ENCODE measurements around the gene FGFR3. TPM values are rescaled to one million over a fixed set of nuclear protein-coding genes. Genes with fewer than 3 reads are reported as not detected.

FGFR3 gene
- 10.2 and 13.8 TPM in 2 replicates for total RNA-seq (2014; rRNA removed; shearing (Covaris generic))

DNA sequence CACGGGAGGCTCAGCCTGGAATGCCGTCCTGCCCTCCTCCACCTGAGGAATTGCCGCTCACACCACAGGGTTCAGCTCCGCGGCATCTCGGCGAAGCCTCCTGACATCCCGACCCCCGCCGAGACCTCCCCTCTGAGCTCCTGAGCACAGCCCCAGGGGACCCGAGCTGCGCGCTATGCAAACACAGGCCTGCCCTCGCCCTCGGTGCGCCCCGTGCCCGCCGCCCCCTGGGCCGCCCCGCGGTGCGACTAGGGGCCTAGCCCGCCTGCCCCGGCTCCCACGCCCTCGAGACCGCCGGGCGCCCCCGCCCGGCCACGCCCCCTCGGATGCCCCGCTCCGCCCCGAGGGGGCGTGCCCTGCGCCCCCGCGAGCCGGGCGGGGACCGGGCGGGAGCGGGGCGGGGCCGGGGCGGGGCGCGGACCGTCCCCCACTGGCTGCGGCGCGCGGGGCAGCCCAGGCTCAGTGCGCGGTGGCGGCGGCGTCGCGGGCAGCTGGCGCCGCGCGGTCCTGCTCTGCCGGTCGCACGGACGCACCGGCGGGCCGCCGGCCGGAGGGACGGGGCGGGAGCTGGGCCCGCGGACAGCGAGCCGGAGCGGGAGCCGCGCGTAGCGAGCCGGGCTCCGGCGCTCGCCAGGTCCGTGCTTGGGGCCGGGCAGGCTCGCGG, at the start of gene FGFR3:
TSS of gene FGFR3 (plus strand) at position 462 of the 664 bp plus-strand sequence. CDS start 642 bp downstream, outside the sequence.
- H3K9me3 ChIP-seq (replicated peaks), result no peaks in the 10 kb centered on the region
- peaks cover 13% of the 10 kb centered on the region for H3K4me1 ChIP-seq (replicated peaks)
- H3K27me3 ChIP-seq (replicated peaks), result peaks cover 5% of the 10 kb centered on the region; the same call in 1 of the 2 replicates
- peak within 1 kb of the TSS; percentile 44 for H3K4me3 ChIP-seq
- H3K36me3 ChIP-seq, result no peaks in the 10 kb centered on the region
- DNase-seq (ENCODE audit: low read depth in 1 of 2, low spot score in 2 of 2), result no peak
- H3K27ac ChIP-seq, result no peak within 1 kb of the TSS

- Histone ChIP-seq H3K27me3 (replicated peaks) (no peaks in the 10 kb centered on the region), H3K9me3 (replicated peaks) (no peaks in the 10 kb centered on the region), H3K36me3 (peaks cover 48% of the 10 kb centered on the region), H3K4me1 (replicated peaks) (no peaks in the 10 kb centered on the region), H3K27ac (no peak overlapping the region), H3K4me3 (no peak overlapping the region)
- no peak for DNase-seq (ENCODE audit: low read depth in 1 of 2, low spot score in 2 of 2)
These were observed 49.5 kb upstream of the FGFR3 start for GRCh38 chr4:1743551-1743950.

DNA sequence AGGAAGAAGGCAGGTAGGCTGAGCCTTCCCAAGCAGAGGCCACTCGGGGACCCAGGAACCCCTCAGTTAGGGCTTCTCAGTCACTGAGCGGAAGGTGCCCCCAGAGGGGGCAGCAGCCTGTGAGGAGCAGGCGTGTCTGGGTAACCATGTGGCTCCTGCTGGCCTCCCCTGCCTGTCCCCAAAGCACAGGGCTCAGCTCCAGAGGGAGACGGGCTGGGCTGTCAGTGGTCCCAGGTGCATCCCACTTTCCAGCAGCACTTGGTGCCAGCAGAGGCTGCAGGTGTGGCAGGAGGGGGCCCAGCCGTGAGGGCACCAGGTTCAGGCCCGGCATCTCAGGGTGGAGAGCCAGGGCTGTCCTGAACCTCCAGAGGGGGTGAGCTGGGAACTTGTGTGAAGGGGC, 49.1 kb upstream of the FGFR3 start:
- no peak overlapping the region for H3K4me3 ChIP-seq
- H3K9me3 ChIP-seq (replicated peaks), result no peaks in the 10 kb centered on the region
- H3K27ac ChIP-seq, result no peak overlapping the region
- H3K36me3 ChIP-seq, result peaks cover 44% of the 10 kb centered on the region
- DNase-seq (ENCODE audit: low read depth in 1 of 2, low spot score in 2 of 2), result no peak
- H3K27me3 ChIP-seq (replicated peaks), result no peaks in the 10 kb centered on the region
- H3K4me1 ChIP-seq (replicated peaks), result no peaks in the 10 kb centered on the region

DNA sequence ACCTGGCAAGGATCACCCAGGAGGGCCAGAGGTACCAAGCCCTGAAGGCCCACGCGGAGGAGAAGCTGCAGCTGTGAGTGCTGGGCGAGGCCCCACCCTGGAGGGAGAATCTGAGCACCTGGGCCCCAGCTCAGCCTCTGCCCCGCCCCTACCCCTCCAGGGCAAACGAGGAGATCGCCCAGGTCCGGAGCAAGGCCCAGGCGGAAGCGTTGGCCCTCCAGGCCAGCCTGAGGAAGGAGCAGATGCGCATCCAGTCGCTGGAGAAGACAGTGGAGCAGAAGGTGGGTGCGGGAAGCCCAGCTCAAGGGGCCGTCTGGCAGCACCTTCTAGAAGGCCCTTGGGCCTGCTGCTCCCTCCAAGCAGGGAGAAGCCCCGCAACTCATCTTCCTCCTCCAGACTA, 48.5 kb upstream of the FGFR3 start:
- no peaks in the 10 kb centered on the region for H3K27me3 ChIP-seq (replicated peaks)
- H3K4me3 ChIP-seq, result no peak overlapping the region
- no peaks in the 10 kb centered on the region for H3K9me3 ChIP-seq (replicated peaks)
- no peak overlapping the region for H3K27ac ChIP-seq
- H3K36me3 ChIP-seq, result peaks cover 40% of the 10 kb centered on the region
- DNase-seq (ENCODE audit: low read depth in 1 of 2, low spot score in 2 of 2), result no peak
- no peaks in the 10 kb centered on the region for H3K4me1 ChIP-seq (replicated peaks)

DNA sequence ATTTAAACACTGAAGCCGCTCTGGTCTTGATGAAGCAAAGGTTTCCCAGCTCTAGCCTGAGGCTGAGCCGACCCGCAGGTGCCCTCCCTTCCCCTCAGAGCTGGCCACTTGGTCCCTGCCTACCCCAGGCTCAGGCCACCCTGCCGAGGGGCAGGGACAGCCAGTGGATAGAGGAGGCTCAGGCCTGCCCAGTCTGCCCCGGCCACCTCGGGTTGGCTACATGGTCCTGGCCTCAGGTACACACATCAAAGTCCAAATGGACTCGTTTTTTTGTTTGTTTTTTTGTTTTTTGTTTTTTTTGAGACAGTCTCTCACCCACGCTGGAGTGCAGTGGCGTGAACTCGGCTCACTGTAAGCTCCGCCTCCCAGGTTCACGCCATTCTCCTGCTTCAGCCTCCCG, 47.9 kb upstream of the FGFR3 start:
- H3K9me3 ChIP-seq (replicated peaks), result no peaks in the 10 kb centered on the region
- H3K36me3 ChIP-seq, result peaks cover 37% of the 10 kb centered on the region
- no peak overlapping the region for H3K27ac ChIP-seq
- no peaks in the 10 kb centered on the region for H3K27me3 ChIP-seq (replicated peaks)
- H3K4me1 ChIP-seq (replicated peaks), result no peaks in the 10 kb centered on the region
- H3K4me3 ChIP-seq, result no peak overlapping the region
- DNase-seq (ENCODE audit: low read depth in 1 of 2, low spot score in 2 of 2), result no peak

GRCh38 chr4:1745697-1746096, 47.4 kb upstream of the FGFR3 start:
- Histone ChIP-seq H3K27me3 (replicated peaks) (no peaks in the 10 kb centered on the region), H3K9me3 (replicated peaks) (no peaks in the 10 kb centered on the region), H3K36me3 (peaks cover 31% of the 10 kb centered on the region)

GRCh38 chr4:1746265-1746691, 46.8 kb upstream of the FGFR3 start:
- H3K27me3 ChIP-seq (replicated peaks), result no peaks in the 10 kb centered on the region
- no peaks in the 10 kb centered on the region for H3K9me3 ChIP-seq (replicated peaks)
- H3K4me1 ChIP-seq (replicated peaks), result no peaks in the 10 kb centered on the region
- DNase-seq (ENCODE audit: low read depth in 1 of 2, low spot score in 2 of 2), result peak; percentile 24 to 78
- no peak overlapping the region for H3K4me3 ChIP-seq
- peaks cover 26% of the 10 kb centered on the region for H3K36me3 ChIP-seq
- H3K27ac ChIP-seq, result no peak overlapping the region

More at GRCh38 chr4:1745697-1746096, 47.4 kb upstream of the FGFR3 start:
- no peak for DNase-seq (ENCODE audit: low read depth in 1 of 2, low spot score in 2 of 2)
- H3K4me1 ChIP-seq (replicated peaks), result no peaks in the 10 kb centered on the region
- no peak overlapping the region for H3K4me3 ChIP-seq
- H3K27ac ChIP-seq, result no peak overlapping the region

GRCh38 chr4:1746919-1747602, 46.0 kb upstream of the FGFR3 start:
- DNase-seq (ENCODE audit: low read depth in 1 of 2, low spot score in 2 of 2), result no peak
- Histone ChIP-seq H3K27me3 (replicated peaks) (no peaks in the 10 kb centered on the region), H3K27ac (no peak overlapping the region), H3K4me1 (replicated peaks) (no peaks in the 10 kb centered on the region), H3K9me3 (replicated peaks) (no peaks in the 10 kb centered on the region), H3K4me3 (no peak overlapping the region), H3K36me3 (peaks cover 18% of the 10 kb centered on the region)

GRCh38 chr4:1747603-1747967, 45.5 kb upstream of the FGFR3 start:
- Histone ChIP-seq H3K27me3 (replicated peaks) (no peaks in the 10 kb centered on the region), H3K9me3 (replicated peaks) (no peaks in the 10 kb centered on the region), H3K4me1 (replicated peaks) (no peaks in the 10 kb centered on the region), H3K36me3 (peaks cover 14% of the 10 kb centered on the region), H3K27ac (no peak overlapping the region), H3K4me3 (no peak overlapping the region)
- no peak for DNase-seq (ENCODE audit: low read depth in 1 of 2, low spot score in 2 of 2)

DNA sequence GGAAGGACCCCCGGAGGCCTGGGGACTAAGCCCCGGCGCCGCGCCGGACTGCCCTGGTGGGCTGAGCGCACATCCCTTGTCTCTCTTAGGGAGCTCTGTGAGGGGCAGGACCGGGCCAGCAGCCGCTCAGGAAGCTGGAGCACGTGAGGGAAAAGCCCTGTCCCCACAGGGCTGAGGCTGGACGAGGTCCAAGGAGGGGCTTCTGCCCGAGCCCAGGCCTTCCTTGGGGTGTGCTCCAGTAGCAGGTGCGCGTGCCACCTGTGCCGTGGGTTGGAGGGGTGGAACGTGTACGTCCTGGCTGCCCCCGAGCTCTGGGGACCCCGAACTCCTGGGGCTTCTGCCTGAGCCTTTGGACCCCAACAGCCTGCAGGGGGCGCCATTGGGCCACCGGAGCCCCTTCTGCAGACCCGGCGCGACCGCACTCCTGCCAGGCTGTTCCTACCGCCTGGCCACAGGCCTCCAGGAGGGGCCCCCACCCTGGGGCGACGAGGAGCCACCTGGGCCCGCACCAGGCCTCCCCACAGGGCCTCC, 44.6 kb upstream of the FGFR3 start:
- Histone ChIP-seq H3K4me3 (no peak overlapping the region), H3K4me1 (replicated peaks) (no peaks in the 10 kb centered on the region), H3K27me3 (replicated peaks) (no peaks in the 10 kb centered on the region), H3K36me3 (peaks cover 14% of the 10 kb centered on the region), H3K27ac (no peak overlapping the region), H3K9me3 (replicated peaks) (no peaks in the 10 kb centered on the region)
- peak; percentile 28 to 71 for DNase-seq (ENCODE audit: low read depth in 1 of 2, low spot score in 2 of 2)

GRCh38 chr4:1749370-1749769, 43.7 kb upstream of the FGFR3 start:
- H3K27ac ChIP-seq, result no peak overlapping the region
- H3K27me3 ChIP-seq (replicated peaks), result no peaks in the 10 kb centered on the region
- H3K9me3 ChIP-seq (replicated peaks), result no peaks in the 10 kb centered on the region
- peaks cover 12% of the 10 kb centered on the region for H3K36me3 ChIP-seq
- H3K4me1 ChIP-seq (replicated peaks), result no peaks in the 10 kb centered on the region
- DNase-seq (ENCODE audit: low read depth in 1 of 2, low spot score in 2 of 2), result no peak
- H3K4me3 ChIP-seq, result no peak overlapping the region

- Histone ChIP-seq H3K27ac (no peak overlapping the region), H3K4me1 (replicated peaks) (no peaks in the 10 kb centered on the region), H3K9me3 (replicated peaks) (no peaks in the 10 kb centered on the region), H3K27me3 (replicated peaks) (no peaks in the 10 kb centered on the region), H3K4me3 (no peak overlapping the region), H3K36me3 (peaks cover 8% of the 10 kb centered on the region)
- no peak for DNase-seq (ENCODE audit: low read depth in 1 of 2, low spot score in 2 of 2)
These were observed 43.3 kb upstream of the FGFR3 start for GRCh38 chr4:1749826-1750225.

DNA sequence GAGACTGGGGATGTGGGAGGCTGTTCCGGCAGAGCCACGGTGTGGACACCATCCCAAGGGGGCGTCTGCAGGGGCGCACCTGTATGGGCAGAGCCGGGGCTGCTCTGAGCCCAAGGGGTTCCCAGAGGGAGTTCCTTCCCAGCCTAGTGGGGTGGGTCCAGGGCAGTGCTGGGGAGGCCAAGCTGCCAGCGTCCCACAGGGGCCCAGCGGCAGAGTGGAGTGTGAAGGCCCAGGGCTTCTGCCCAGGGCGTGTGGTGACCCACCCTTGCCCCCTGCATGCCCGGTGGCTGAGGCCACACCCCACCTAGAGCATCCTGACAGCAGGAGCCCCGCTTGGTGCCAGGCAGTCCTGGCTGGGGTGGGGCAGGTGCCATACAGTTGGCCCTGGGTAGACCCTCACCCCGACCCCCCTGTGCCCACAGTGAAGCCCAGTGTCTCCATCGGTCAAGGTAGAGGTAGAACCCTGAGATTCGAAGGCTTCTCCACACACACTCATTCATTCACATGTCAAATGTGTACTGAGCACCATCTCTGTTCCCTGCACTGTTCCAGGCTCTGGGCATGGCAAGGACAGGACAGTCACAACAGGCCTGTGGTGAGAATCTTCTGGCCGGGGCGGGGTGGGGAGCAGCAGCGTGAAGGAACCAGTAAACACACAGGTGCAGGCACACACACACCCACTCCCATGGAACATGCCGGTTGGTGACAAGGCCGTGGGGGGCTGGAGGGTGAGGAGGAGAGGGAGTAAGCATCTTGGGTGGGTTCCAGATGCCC, 42.5 kb upstream of the FGFR3 start:
- no peaks in the 10 kb centered on the region for H3K9me3 ChIP-seq (replicated peaks)
- no peaks in the 10 kb centered on the region for H3K4me1 ChIP-seq (replicated peaks)
- H3K4me3 ChIP-seq, result no peak overlapping the region
- no peaks in the 10 kb centered on the region for H3K27me3 ChIP-seq (replicated peaks)
- H3K36me3 ChIP-seq, result peaks cover 3% of the 10 kb centered on the region; the same call in 1 of the 2 replicates
- DNase-seq (ENCODE audit: low read depth in 1 of 2, low spot score in 2 of 2), result no peak
- H3K27ac ChIP-seq, result no peak overlapping the region

All from SJSA1 (cell line).